ENCODE data around the gene SYTL3. TPM values are rescaled to one million over a fixed set of nuclear protein-coding genes. Genes with fewer than 3 reads are reported as not detected.

SYTL3 gene
- total RNA-seq, 2 donors from 2014 or later: 1.3 to 1.8 TPM

GRCh38 chr6:158775832-158776231, 126.0 kb downstream of the SYTL3 start:
- TF ChIP-seq, protein P1, sequence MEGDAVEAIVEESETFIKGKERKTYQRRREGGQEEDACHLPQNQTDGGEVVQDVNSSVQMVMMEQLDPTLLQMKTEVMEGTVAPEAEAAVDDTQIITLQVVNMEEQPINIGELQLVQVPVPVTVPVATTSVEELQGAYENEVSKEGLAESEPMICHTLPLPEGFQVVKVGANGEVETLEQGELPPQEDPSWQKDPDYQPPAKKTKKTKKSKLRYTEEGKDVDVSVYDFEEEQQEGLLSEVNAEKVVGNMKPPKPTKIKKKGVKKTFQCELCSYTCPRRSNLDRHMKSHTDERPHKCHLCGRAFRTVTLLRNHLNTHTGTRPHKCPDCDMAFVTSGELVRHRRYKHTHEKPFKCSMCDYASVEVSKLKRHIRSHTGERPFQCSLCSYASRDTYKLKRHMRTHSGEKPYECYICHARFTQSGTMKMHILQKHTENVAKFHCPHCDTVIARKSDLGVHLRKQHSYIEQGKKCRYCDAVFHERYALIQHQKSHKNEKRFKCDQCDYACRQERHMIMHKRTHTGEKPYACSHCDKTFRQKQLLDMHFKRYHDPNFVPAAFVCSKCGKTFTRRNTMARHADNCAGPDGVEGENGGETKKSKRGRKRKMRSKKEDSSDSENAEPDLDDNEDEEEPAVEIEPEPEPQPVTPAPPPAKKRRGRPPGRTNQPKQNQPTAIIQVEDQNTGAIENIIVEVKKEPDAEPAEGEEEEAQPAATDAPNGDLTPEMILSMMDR (IDR thresholded peaks at IDR 0.05): no peak
- no peak for TF ChIP-seq POLR2A (IDR thresholded peaks at IDR 0.05)
- Histone ChIP-seq H3K4me3 (no peak overlapping the region), H3K27ac (no peak overlapping the region), H3K9me3 (no peaks in the 10 kb centered on the region), H3K4me1 (peaks cover 14% of the 10 kb centered on the region), H3K36me3 (replicated peaks in 1 of 2; ENCODE audit: insufficient read depth in 1 of 2, low read depth in 2 of 2) (peaks cover 7 to 30% of the 10 kb centered on the region in 2 donors), H3K27me3 (no peaks in the 10 kb centered on the region)
- no peak for ATAC-seq
- 87 to 93% methylated on average over 5 of the region's 5 CpGs for WGBS, 2 donors
- intact Hi-C loops (cut with DNase I): no loop called here
- no peak for DNase-seq

- 79 to 83% methylated on average over 2 of the region's 2 CpGs for WGBS, 2 donors
- Histone ChIP-seq H3K36me3 (replicated peaks in 1 of 2; ENCODE audit: insufficient read depth in 1 of 2, low read depth in 2 of 2) (peaks cover 0 to 22% of the 10 kb centered on the region in 2 donors), H3K27ac (no peak overlapping the region), H3K27me3 (no peaks in the 10 kb centered on the region), H3K4me1 (peaks cover 23% of the 10 kb centered on the region), H3K4me3 (no peak overlapping the region), H3K9me3 (no peaks in the 10 kb centered on the region)
- DNase-seq (no peak), ATAC-seq (no peak)
- intact Hi-C loops (cut with DNase I): no loop called here
- TF ChIP-seq POLR2A (IDR thresholded peaks at IDR 0.05): no peak
- TF ChIP-seq, protein P1 (IDR thresholded peaks at IDR 0.05): no peak
Observed at GRCh38 chr6:158776737-158777136, 126.9 kb downstream of the SYTL3 start.

GRCh38 chr6:158777510-158777909, 127.7 kb downstream of the SYTL3 start:
- Histone ChIP-seq H3K36me3 (replicated peaks in 1 of 2; ENCODE audit: insufficient read depth in 1 of 2, low read depth in 2 of 2) (peaks cover 0 to 20% of the 10 kb centered on the region in 2 donors), H3K4me3 (no peak overlapping the region), H3K27me3 (no peaks in the 10 kb centered on the region), H3K4me1 (peaks cover 31% of the 10 kb centered on the region), H3K27ac (no peak overlapping the region), H3K9me3 (no peaks in the 10 kb centered on the region)
- ATAC-seq: no peak
- DNase-seq: no peak
- intact Hi-C loops (cut with DNase I): no loop called here
- 98 to 100% methylated on average over 3 of the region's 3 CpGs for WGBS, 2 donors
- TF ChIP-seq, protein P1 (IDR thresholded peaks at IDR 0.05): no peak
- no peak for TF ChIP-seq POLR2A (IDR thresholded peaks at IDR 0.05)

- Histone ChIP-seq H3K36me3 (replicated peaks in 1 of 2; ENCODE audit: insufficient read depth in 1 of 2, low read depth in 2 of 2) (peaks cover 0 to 22% of the 10 kb centered on the region in 2 donors), H3K4me1 (peaks cover 32% of the 10 kb centered on the region)
- WGBS, 2 donors: 80 to 99% methylated on average over 3 to 6 of the region's 6 CpGs
Observed at GRCh38 chr6:158778005-158778527, 128.2 kb downstream of the SYTL3 start.

More at GRCh38 chr6:158778005-158778527, 128.2 kb downstream of the SYTL3 start:
- no peak for DNase-seq
- TF ChIP-seq, protein P1 (IDR thresholded peaks at IDR 0.05): no peak
- no peak for TF ChIP-seq POLR2A (IDR thresholded peaks at IDR 0.05)
- intact Hi-C loops (cut with DNase I): no loop called here
- H3K27ac ChIP-seq: no peak overlapping the region
- H3K9me3 ChIP-seq: no peaks in the 10 kb centered on the region
- no peak overlapping the region for H3K4me3 ChIP-seq
- ATAC-seq: no peak
- no peaks in the 10 kb centered on the region for H3K27me3 ChIP-seq

All from body of pancreas (tissue), 4 donors.